Osteocyte (in vitro differentiated cells): ENCODE data around the gene RGS3. TPM values are rescaled to one million over a fixed set of nuclear protein-coding genes. Genes with fewer than 3 reads are reported as not detected.

Experiments
- DNase-seq: peaks from one replicate; pipeline ENCODE4 v3.0.0; 2021; ENCODE audit warnings: mixed read lengths; ENCODE audit not compliant: unreplicated experiment; ENCODE audit errors: extremely low spot score
- H3K27ac Mint-ChIP-seq: one replicate; pipeline ENCODE4 v1.8.0; 2021; ENCODE audit warnings: mild to moderate bottlenecking, mixed read lengths; ENCODE audit not compliant: unreplicated experiment
- H3K27me3 Mint-ChIP-seq: one replicate; pipeline ENCODE4 v1.8.0; 2021; ENCODE audit warnings: mixed read lengths; ENCODE audit not compliant: unreplicated experiment
- H3K36me3 Mint-ChIP-seq: one replicate; pipeline ENCODE4 v1.8.0; 2021; ENCODE audit warnings: mixed read lengths; ENCODE audit not compliant: unreplicated experiment
- H3K4me1 Mint-ChIP-seq: one replicate; pipeline ENCODE4 v1.8.0; 2021; ENCODE audit warnings: mixed read lengths; ENCODE audit not compliant: unreplicated experiment
- H3K4me3 Mint-ChIP-seq: one replicate; pipeline ENCODE4 v1.8.0; 2021; ENCODE audit warnings: mild to moderate bottlenecking, moderate library complexity, mixed read lengths; ENCODE audit not compliant: unreplicated experiment
- H3K9me3 Mint-ChIP-seq: one replicate; pipeline ENCODE4 v1.8.0; 2021; ENCODE audit warnings: mixed read lengths; ENCODE audit not compliant: unreplicated experiment
- CTCF ChIP-seq: fragments of 200-600 bp; sonication (generic); IDR thresholded peaks from 2 replicates; pipeline ENCODE4 v1.5.0; 2021; ENCODE audit warnings: antibody characterized with exemption, mild to moderate bottlenecking, moderate library complexity
- total RNA-seq: library from RNA; stranded (reverse); gene quantifications from 2 replicates; pipeline ENCODE4 v1.2.1, GENCODE V29; 2021

The RGS3 gene
- total RNA-seq, 1 donor from 2014 or later: 67.8 TPM

DNA sequence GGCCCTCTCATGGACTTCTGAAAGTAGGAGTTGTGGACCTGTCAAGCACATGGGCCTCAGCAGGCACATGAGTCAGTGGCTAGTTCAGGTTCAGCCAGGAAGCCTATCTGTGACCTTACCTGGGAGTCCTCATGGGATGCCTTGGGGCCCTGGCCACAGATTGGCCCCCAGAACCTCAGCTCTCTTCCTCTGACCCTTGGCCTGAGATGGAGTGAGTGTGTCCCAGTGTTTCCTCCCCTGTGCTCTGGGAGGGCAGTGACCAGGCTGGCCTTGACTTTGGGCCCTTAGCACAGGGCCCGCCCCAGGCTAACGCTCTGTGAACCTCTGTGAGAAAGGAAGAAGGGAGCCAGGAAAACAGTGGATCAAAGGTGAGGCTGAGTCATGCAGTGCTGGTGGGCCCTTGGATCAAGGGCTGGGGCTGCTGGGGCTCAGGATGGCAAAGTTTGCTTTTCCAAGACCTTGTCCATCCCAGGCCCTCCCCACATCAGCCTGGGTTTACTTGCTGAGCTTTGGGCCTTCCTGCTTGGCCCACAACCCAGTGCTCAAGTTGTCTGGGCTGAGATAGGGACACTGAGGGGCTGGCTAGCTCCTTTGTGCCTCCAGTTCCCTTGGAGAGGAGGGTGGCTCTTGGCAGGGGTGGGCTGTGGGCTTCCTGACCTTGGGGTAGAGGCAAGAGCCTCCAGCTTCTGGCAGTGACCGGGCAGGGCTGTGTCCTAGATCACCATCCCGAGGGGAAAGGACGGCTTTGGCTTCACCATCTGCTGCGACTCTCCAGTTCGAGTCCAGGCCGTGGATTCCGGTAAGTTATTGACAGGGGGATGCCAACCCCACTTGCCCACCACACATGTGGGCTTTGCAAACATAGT is 41.4 kb downstream of the RGS3 start:
- H3K27me3 Mint-ChIP-seq: no peaks in the 10 kb centered on the region
- TF ChIP-seq CTCF: no peak
- H3K4me3 Mint-ChIP-seq: no peak overlapping the region
- H3K9me3 Mint-ChIP-seq: no peaks in the 10 kb centered on the region
- peaks cover 53% of the 10 kb centered on the region for H3K4me1 Mint-ChIP-seq
- H3K36me3 Mint-ChIP-seq: no peaks in the 10 kb centered on the region
- H3K27ac Mint-ChIP-seq: no peak overlapping the region
- no peak for DNase-seq

DNA sequence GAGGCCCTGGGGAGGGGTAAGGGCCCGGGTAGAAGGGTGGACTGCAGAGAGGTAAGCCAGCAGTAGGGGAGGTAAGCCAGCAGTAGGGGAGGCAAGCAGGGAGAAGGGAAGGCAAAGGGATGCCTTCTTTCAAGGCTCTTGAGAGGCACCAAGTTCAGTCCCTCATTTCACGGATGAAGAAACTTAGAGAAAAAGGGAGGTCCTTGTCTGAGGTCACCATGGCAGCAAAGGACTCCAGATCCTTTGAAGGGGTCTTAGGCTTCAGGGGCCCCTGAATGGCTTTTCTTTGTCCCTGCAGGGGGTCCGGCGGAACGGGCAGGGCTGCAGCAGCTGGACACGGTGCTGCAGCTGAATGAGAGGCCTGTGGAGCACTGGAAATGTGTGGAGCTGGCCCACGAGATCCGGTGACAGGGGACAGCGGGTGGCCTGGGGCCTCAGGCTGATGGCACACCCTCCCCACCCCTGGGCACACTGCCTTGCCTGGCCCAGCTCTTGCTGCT is 42.6 kb downstream of the RGS3 start:
- Mint-ChIP-seq H3K9me3 (no peaks in the 10 kb centered on the region), H3K4me1 (peaks cover 52% of the 10 kb centered on the region), H3K36me3 (no peaks in the 10 kb centered on the region), H3K4me3 (no peak overlapping the region), H3K27me3 (no peaks in the 10 kb centered on the region), H3K27ac (no peak overlapping the region)
- DNase-seq: no peak
- no peak for TF ChIP-seq CTCF

GRCh38 chr9:113507256-113507655 is 43.7 kb downstream of the RGS3 start:
- Mint-ChIP-seq H3K9me3 (no peaks in the 10 kb centered on the region), H3K4me3 (no peak overlapping the region), H3K27me3 (no peaks in the 10 kb centered on the region), H3K36me3 (no peaks in the 10 kb centered on the region), H3K27ac (no peak overlapping the region), H3K4me1 (peaks cover 42% of the 10 kb centered on the region)
- DNase-seq: no peak
- no peak for TF ChIP-seq CTCF

DNA sequence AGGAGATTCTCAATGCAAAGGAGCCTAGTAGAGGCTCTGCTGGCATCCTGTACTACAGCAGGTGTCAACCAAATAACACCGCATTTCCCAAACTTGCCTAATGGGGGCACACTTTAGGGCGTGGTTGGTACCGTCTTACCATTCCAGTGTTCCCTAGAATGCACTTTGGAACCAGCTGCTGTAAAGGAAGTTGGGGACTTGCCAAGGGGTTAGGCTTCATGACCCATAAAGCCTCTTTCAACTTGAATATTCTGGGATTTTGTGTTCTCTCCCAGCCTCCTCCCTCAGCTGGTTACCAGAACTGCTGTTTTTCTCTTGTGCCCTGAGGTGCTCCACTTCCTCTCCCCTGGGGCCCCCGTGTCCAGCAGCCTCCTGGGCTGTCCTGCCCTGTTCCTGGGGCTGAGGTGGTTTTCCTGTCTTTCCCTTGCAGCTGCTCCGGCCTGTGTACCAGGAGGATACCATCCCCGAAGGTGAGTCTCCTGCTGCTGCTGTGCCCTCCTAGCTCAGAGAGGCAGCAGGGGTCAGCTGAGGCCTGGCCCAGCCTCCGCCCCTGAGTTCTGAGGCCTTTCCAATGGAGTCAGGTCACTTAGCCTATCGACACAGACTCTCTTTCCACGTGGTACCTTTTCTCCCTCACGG is 44.7 kb downstream of the RGS3 start:
- Mint-ChIP-seq H3K4me3 (no peak overlapping the region), H3K27ac (no peak overlapping the region), H3K4me1 (peaks cover 35% of the 10 kb centered on the region), H3K36me3 (no peaks in the 10 kb centered on the region), H3K9me3 (no peaks in the 10 kb centered on the region), H3K27me3 (no peaks in the 10 kb centered on the region)
- no peak for TF ChIP-seq CTCF
- no peak for DNase-seq

DNA sequence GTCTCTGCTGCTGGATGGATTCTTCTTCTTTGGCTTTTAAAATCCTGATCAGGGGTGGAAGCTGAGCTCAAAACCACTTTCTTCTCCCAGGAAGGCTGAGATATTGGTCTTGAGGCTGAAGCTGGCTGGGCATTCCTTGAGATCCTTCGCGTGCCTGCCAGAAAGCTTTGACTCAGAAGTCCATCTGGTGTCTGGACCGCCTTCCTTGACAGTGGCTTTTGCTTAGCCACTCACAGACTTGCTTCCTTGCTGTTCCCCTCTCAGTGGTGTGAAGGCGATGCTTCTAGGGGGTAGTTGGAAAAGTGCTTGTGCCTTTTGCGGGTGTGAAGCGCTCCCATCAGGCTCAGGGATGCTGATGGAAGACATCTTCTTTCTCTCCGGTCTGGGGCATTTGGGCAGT is 45.9 kb downstream of the RGS3 start:
- H3K27me3 Mint-ChIP-seq: no peaks in the 10 kb centered on the region
- TF ChIP-seq CTCF: no peak
- H3K4me1 Mint-ChIP-seq: peaks cover 24% of the 10 kb centered on the region
- H3K36me3 Mint-ChIP-seq: no peaks in the 10 kb centered on the region
- DNase-seq: no peak
- H3K27ac Mint-ChIP-seq: no peak overlapping the region
- H3K4me3 Mint-ChIP-seq: no peak overlapping the region
- no peaks in the 10 kb centered on the region for H3K9me3 Mint-ChIP-seq
